NCI-H82 (cell line): Measurements from ENCODE around the gene ENTPD5.
A peak's percentile ranks its signal among the peaks of the same experiment; 100 is the strongest.

ENCODE experiments used
- DNase-seq: peaks from one replicate; lab custom pipeline; 2025; lab: John Stamatoyannopoulos, UW

The ENTPD5 gene

GRCh38 chr14:74018586-74019407 is at the start of gene ENTPD5, which contains the start of gene BBOF1:
ENTPD5 (minus strand) TSS chr14:74019288; CDS start chr14:73988102, 31,186 bp downstream.
BBOF1 (plus strand) TSS chr14:74019349; CDS start chr14:74019479, 130 bp downstream.
- peak; percentile 81 for DNase-seq

GRCh38 chr14:74065746-74066575 is 46.9 kb upstream of the ENTPD5 start:
- no peak for DNase-seq

- DNase-seq: no peak
Measured at GRCh38 chr14:74064883-74065282, 45.8 kb upstream of the ENTPD5 start.

GRCh38 chr14:74064426-74064825 is 45.3 kb upstream of the ENTPD5 start:
- no peak for DNase-seq

- DNase-seq: no peak
Measured at GRCh38 chr14:74062809-74063150, 43.7 kb upstream of the ENTPD5 start.

GRCh38 chr14:74049876-74050495 is 30.9 kb upstream of the ENTPD5 start:
- DNase-seq: no peak

GRCh38 chr14:74048281-74048680 is 29.2 kb upstream of the ENTPD5 start:
- DNase-seq: peak; percentile 4

- DNase-seq: no peak
Measured at GRCh38 chr14:74045522-74045921, 26.4 kb upstream of the ENTPD5 start.

- no peak for DNase-seq
Measured at GRCh38 chr14:74042296-74042695, 23.2 kb upstream of the ENTPD5 start.

- peak; percentile 61 for DNase-seq
Measured at GRCh38 chr14:74038020-74038859, 19.2 kb upstream of the ENTPD5 start.

- DNase-seq: peak; percentile 18
Measured at GRCh38 chr14:74035556-74035955, 16.5 kb upstream of the ENTPD5 start.

GRCh38 chr14:74034572-74034971 is 15.5 kb upstream of the ENTPD5 start:
- no peak for DNase-seq

- no peak for DNase-seq
Measured at GRCh38 chr14:74029136-74029535, 10.0 kb upstream of the ENTPD5 start.

- DNase-seq: no peak
Measured at GRCh38 chr14:74022346-74022745, 3.3 kb upstream of the ENTPD5 start.

GRCh38 chr14:74019408-74020137 is 485 bp upstream of the ENTPD5 start:
- no peak for DNase-seq

GRCh38 chr14:74018174-74018585 is 908 bp downstream of the ENTPD5 start:
- DNase-seq: no peak

GRCh38 chr14:74015963-74016362 is 3.1 kb downstream of the ENTPD5 start:
- no peak for DNase-seq

GRCh38 chr14:74015176-74015575 is 3.9 kb downstream of the ENTPD5 start:
- no peak for DNase-seq

GRCh38 chr14:74014299-74014698 is 4.8 kb downstream of the ENTPD5 start:
- DNase-seq: no peak

GRCh38 chr14:74008843-74009499 is 10.1 kb downstream of the ENTPD5 start:
- no peak for DNase-seq
